Activated naive CD8-positive, alpha-beta T cell treated with anti-CD3 and anti-CD28 coated beads, Interleukin-2, amount 50 U/mL, for 24 hours (primary cell): ENCODE results near the gene HSD17B1.
"Not testable (repeated sequence)": the region's sequence is repeated elsewhere in the genome, so short reads cannot be mapped to it uniquely, and the experiment has no call there.

ENCODE experiments used
- ATAC-seq: fragments of 150-1000 bp; cut with Tn5 transposase; one replicate; pipeline ENCODE4 v1.10.0; 2021
- DNase-seq: peaks from one replicate; pipeline ENCODE4 v3.0.0; 2021
- H3K27ac Mint-ChIP-seq: one replicate; pipeline ENCODE4 v1.8.0; 2021; ENCODE audit warnings: mild to moderate bottlenecking, mixed read lengths
- H3K27me3 Mint-ChIP-seq: one replicate; pipeline ENCODE4 v1.8.0; 2021; ENCODE audit warnings: mixed read lengths
- H3K36me3 Mint-ChIP-seq: one replicate; pipeline ENCODE4 v1.8.0; 2021; ENCODE audit warnings: low read depth, mixed read lengths
- H3K4me1 Mint-ChIP-seq: one replicate; pipeline ENCODE4 v1.8.0; 2021; ENCODE audit warnings: mixed read lengths
- H3K4me3 Mint-ChIP-seq: one replicate; pipeline ENCODE4 v1.8.0; 2021; ENCODE audit warnings: mild to moderate bottlenecking, moderate library complexity, mixed read lengths
- H3K9me3 Mint-ChIP-seq: one replicate; pipeline ENCODE4 v1.8.0; 2021; ENCODE audit warnings: mixed read lengths

The HSD17B1 gene

GRCh38 chr17:42548070-42548837 lies 4.5 kb upstream of the HSD17B1 start:
- DNase-seq, result peak; percentile 84
- Mint-ChIP-seq H3K27me3 (no peaks in the 10 kb centered on the region), H3K4me3 (peak overlapping the region; percentile 36), H3K9me3 (no peaks in the 10 kb centered on the region), H3K4me1 (peaks cover 14% of the 10 kb centered on the region), H3K36me3 (no peaks in the 10 kb centered on the region), H3K27ac (no peak overlapping the region)
- ATAC-seq, result peak; percentile 69

- no peaks in the 10 kb centered on the region for H3K9me3 Mint-ChIP-seq
- no peaks in the 10 kb centered on the region for H3K36me3 Mint-ChIP-seq
- H3K4me3 Mint-ChIP-seq, result peak overlapping the region; percentile 36
- no peak overlapping the region for H3K27ac Mint-ChIP-seq
- no peak for DNase-seq
- H3K4me1 Mint-ChIP-seq, result peaks cover 21% of the 10 kb centered on the region
- no peak for ATAC-seq
- H3K27me3 Mint-ChIP-seq, result no peaks in the 10 kb centered on the region
Measured at GRCh38 chr17:42548993-42549755, 3.5 kb upstream of the HSD17B1 start.

GRCh38 chr17:42553161-42553818 lies 567 bp downstream of the HSD17B1 start:
- no peak for ATAC-seq
- no peak for DNase-seq
- H3K9me3 Mint-ChIP-seq, result no peaks in the 10 kb centered on the region
- H3K27me3 Mint-ChIP-seq, result no peaks in the 10 kb centered on the region
- peaks cover 30% of the 10 kb centered on the region for H3K4me1 Mint-ChIP-seq
- H3K36me3 Mint-ChIP-seq, result no peaks in the 10 kb centered on the region
- H3K27ac Mint-ChIP-seq, result peak overlapping the region; percentile 86
- peak overlapping the region; percentile 86 for H3K4me3 Mint-ChIP-seq

- H3K4me1 Mint-ChIP-seq, result peaks cover 28% of the 10 kb centered on the region
- DNase-seq, result no peak
Measured at GRCh38 chr17:42553866-42554249, 1.1 kb downstream of the HSD17B1 start.

GRCh38 chr17:42554250-42555121 lies 1.8 kb downstream of the HSD17B1 start:
- DNase-seq (peak; percentile 88), ATAC-seq (peak; percentile 91)
- Mint-ChIP-seq H3K9me3 (no peaks in the 10 kb centered on the region), H3K4me1 (peaks cover 22% of the 10 kb centered on the region), H3K27me3 (no peaks in the 10 kb centered on the region), H3K36me3 (no peaks in the 10 kb centered on the region), H3K4me3 (peak overlapping the region; percentile 86), H3K27ac (peak overlapping the region; percentile 86)

More at GRCh38 chr17:42553866-42554249, 1.1 kb downstream of the HSD17B1 start:
- peak; percentile 13 for ATAC-seq
- Mint-ChIP-seq H3K4me3 (peak overlapping the region; percentile 86), H3K36me3 (no peaks in the 10 kb centered on the region), H3K27ac (peak overlapping the region; percentile 86), H3K9me3 (no peaks in the 10 kb centered on the region), H3K27me3 (no peaks in the 10 kb centered on the region)

GRCh38 chr17:42555122-42555622 lies 2.4 kb downstream of the HSD17B1 start:
- Mint-ChIP-seq H3K9me3 (no peaks in the 10 kb centered on the region), H3K36me3 (no peaks in the 10 kb centered on the region), H3K27me3 (no peaks in the 10 kb centered on the region), H3K27ac (peak overlapping the region; percentile 86), H3K4me1 (peaks cover 22% of the 10 kb centered on the region), H3K4me3 (peak overlapping the region; percentile 86)
- DNase-seq (no peak), ATAC-seq (no peak)

GRCh38 chr17:42555961-42556617 lies 3.4 kb downstream of the HSD17B1 start:
- H3K9me3 Mint-ChIP-seq, H3K27ac Mint-ChIP-seq, H3K27me3 Mint-ChIP-seq, DNase-seq, ATAC-seq, H3K36me3 Mint-ChIP-seq: not testable (repeated sequence)
- peak overlapping the region; percentile 86 for H3K4me3 Mint-ChIP-seq
- peaks cover 24% of the 10 kb centered on the region for H3K4me1 Mint-ChIP-seq

- ATAC-seq, result no peak
- DNase-seq, result no peak
- H3K27ac Mint-ChIP-seq, result no peak overlapping the region
- peaks cover 40% of the 10 kb centered on the region for H3K4me1 Mint-ChIP-seq
- H3K36me3 Mint-ChIP-seq, result peaks cover 5% of the 10 kb centered on the region
- no peaks in the 10 kb centered on the region for H3K9me3 Mint-ChIP-seq
- H3K27me3 Mint-ChIP-seq, result no peaks in the 10 kb centered on the region
- no peak overlapping the region for H3K4me3 Mint-ChIP-seq
Measured at GRCh38 chr17:42559075-42559474, 6.4 kb downstream of the HSD17B1 start.

GRCh38 chr17:42560246-42560645 lies 7.5 kb downstream of the HSD17B1 start:
- Mint-ChIP-seq H3K9me3 (no peaks in the 10 kb centered on the region), H3K4me1 (peaks cover 36% of the 10 kb centered on the region), H3K27ac (no peak overlapping the region), H3K36me3 (peaks cover 8% of the 10 kb centered on the region), H3K4me3 (no peak overlapping the region), H3K27me3 (no peaks in the 10 kb centered on the region)
- no peak for ATAC-seq
- no peak for DNase-seq

- DNase-seq, result peak; percentile 95
- H3K4me3 Mint-ChIP-seq, result peak within 1 kb of the TSS; percentile 91
- H3K27me3 Mint-ChIP-seq, result no peaks in the 10 kb centered on the region
- no peaks in the 10 kb centered on the region for H3K9me3 Mint-ChIP-seq
- H3K27ac Mint-ChIP-seq, result peak within 1 kb of the TSS; percentile 92
- H3K4me1 Mint-ChIP-seq, result peaks cover 36% of the 10 kb centered on the region
- H3K36me3 Mint-ChIP-seq, result peaks cover 12% of the 10 kb centered on the region
- ATAC-seq, result peak; percentile 77
Measured at GRCh38 chr17:42561897-42562387, 9.2 kb downstream of the HSD17B1 start, which contains the start of gene COASY. COASY (plus strand) TSS chr17:42562148; CDS start chr17:42562623, 475 bp downstream.

GRCh38 chr17:42562388-42563142 lies 9.8 kb downstream of the HSD17B1 start:
- ATAC-seq, result peak; percentile 4
- Mint-ChIP-seq H3K4me3 (peak overlapping the region; percentile 91), H3K27me3 (no peaks in the 10 kb centered on the region), H3K27ac (peak overlapping the region; percentile 92), H3K36me3 (peaks cover 14% of the 10 kb centered on the region), H3K4me1 (peaks cover 37% of the 10 kb centered on the region), H3K9me3 (no peaks in the 10 kb centered on the region)
- DNase-seq, result no peak

- no peaks in the 10 kb centered on the region for H3K9me3 Mint-ChIP-seq
- no peaks in the 10 kb centered on the region for H3K27me3 Mint-ChIP-seq
- peaks cover 42% of the 10 kb centered on the region for H3K4me1 Mint-ChIP-seq
- H3K36me3 Mint-ChIP-seq, result peaks cover 17% of the 10 kb centered on the region
- DNase-seq, result no peak
- H3K27ac Mint-ChIP-seq, result peak overlapping the region; percentile 92
- H3K4me3 Mint-ChIP-seq, result peak overlapping the region; percentile 91
- ATAC-seq, result no peak
Measured at GRCh38 chr17:42563143-42563509, 10.4 kb downstream of the HSD17B1 start.

GRCh38 chr17:42563543-42563942 lies 10.8 kb downstream of the HSD17B1 start:
- ATAC-seq (no peak), DNase-seq (no peak)
- Mint-ChIP-seq H3K4me1 (peaks cover 44% of the 10 kb centered on the region), H3K27ac (peak overlapping the region; percentile 92), H3K4me3 (peak overlapping the region; percentile 91), H3K36me3 (peaks cover 18% of the 10 kb centered on the region), H3K9me3 (no peaks in the 10 kb centered on the region), H3K27me3 (no peaks in the 10 kb centered on the region)
